Activated gamma-delta T cell treated with Interleukin-2 at 50 U/mL for 16 hours (primary cell): ENCODE results near the gene TFAP2D.
A peak's percentile ranks its signal among the peaks of the same experiment; 100 is the strongest.

Source experiments
- DNase-seq: peaks from one replicate; pipeline ENCODE4 v3.0.0-alpha.2; 2020

Gene TFAP2D

GRCh38 chr6:50721978-50722377 lies 8.7 kb downstream of the TFAP2D start:
- no peak for DNase-seq

GRCh38 chr6:50722829-50723554 lies 9.7 kb downstream of the TFAP2D start:
- DNase-seq: no peak

- no peak for DNase-seq
These were observed 11.2 kb downstream of the TFAP2D start for GRCh38 chr6:50724381-50725124.

GRCh38 chr6:50734488-50734887 lies 21.2 kb downstream of the TFAP2D start:
- no peak for DNase-seq

- DNase-seq: no peak
These were observed 28.8 kb downstream of the TFAP2D start for GRCh38 chr6:50742161-50742560.

GRCh38 chr6:50744976-50745375 lies 31.6 kb downstream of the TFAP2D start:
- DNase-seq: no peak

GRCh38 chr6:50762798-50763197 lies 49.5 kb downstream of the TFAP2D start:
- no peak for DNase-seq

GRCh38 chr6:50778696-50779095 lies 65.4 kb downstream of the TFAP2D start:
- DNase-seq: no peak

- DNase-seq: no peak
These were observed 67.1 kb downstream of the TFAP2D start for GRCh38 chr6:50780382-50780781.

- DNase-seq: no peak
These were observed 72.6 kb downstream of the TFAP2D start for GRCh38 chr6:50785921-50786320.

GRCh38 chr6:50791900-50792508 lies 78.7 kb downstream of the TFAP2D start:
- DNase-seq: no peak

GRCh38 chr6:50792771-50793170 lies 79.4 kb downstream of the TFAP2D start:
- DNase-seq: no peak

GRCh38 chr6:50795574-50795973 lies 82.2 kb downstream of the TFAP2D start:
- no peak for DNase-seq

- no peak for DNase-seq
These were observed 91.0 kb downstream of the TFAP2D start for GRCh38 chr6:50804283-50804682.

- no peak for DNase-seq
These were observed 93.7 kb downstream of the TFAP2D start for GRCh38 chr6:50807035-50807434.

- DNase-seq: no peak
These were observed 102.2 kb downstream of the TFAP2D start for GRCh38 chr6:50815436-50816114.

- peak; percentile 26 for DNase-seq
These were observed 102.9 kb downstream of the TFAP2D start for GRCh38 chr6:50816115-50816675.

- no peak for DNase-seq
These were observed 103.8 kb downstream of the TFAP2D start for GRCh38 chr6:50816947-50817645.

- no peak for DNase-seq
These were observed 104.3 kb downstream of the TFAP2D start for GRCh38 chr6:50817646-50817950.

GRCh38 chr6:50818020-50818419 lies 104.7 kb downstream of the TFAP2D start:
- DNase-seq: no peak

- no peak for DNase-seq
These were observed 105.3 kb downstream of the TFAP2D start, which contains the start of gene TFAP2B for GRCh38 chr6:50818673-50819072. Gene TFAP2B (plus strand): TSS chr6:50818871. CDS start chr6:50818892, 21 bp downstream.

- no peak for DNase-seq
These were observed 106.2 kb downstream of the TFAP2D start for GRCh38 chr6:50819466-50819903.
